Stimulated activated CD8-positive, alpha-beta memory T cell treated with anti-CD3 and anti-CD28 coated beads, Interleukin-7, amount 100 ng/mL, for 24 hours (primary cell): ENCODE results near the gene WNK3.

Experiments used
- DNase-seq: peaks from one replicate; pipeline ENCODE4 v3.0.0-alpha.2; 2020; ENCODE audit warnings: low read depth

WNK3 gene

GRCh38 chrX:54166915-54167314 is 190.9 kb downstream of the WNK3 start:
- DNase-seq: no peak

- DNase-seq: no peak
These were observed 200.3 kb downstream of the WNK3 start for GRCh38 chrX:54157561-54157960.
